ENCODE results near the gene DIAPH2. TPM values are rescaled to one million over a fixed set of nuclear protein-coding genes. Genes with fewer than 3 reads are reported as not detected.

The DIAPH2 gene
- total and polyA plus RNA-seq, 2 of the 13 experiments (the other 11 are each of a cell fraction or from before 2014, with no cell fraction given), result 2.1 to 8.5 TPM

DNA sequence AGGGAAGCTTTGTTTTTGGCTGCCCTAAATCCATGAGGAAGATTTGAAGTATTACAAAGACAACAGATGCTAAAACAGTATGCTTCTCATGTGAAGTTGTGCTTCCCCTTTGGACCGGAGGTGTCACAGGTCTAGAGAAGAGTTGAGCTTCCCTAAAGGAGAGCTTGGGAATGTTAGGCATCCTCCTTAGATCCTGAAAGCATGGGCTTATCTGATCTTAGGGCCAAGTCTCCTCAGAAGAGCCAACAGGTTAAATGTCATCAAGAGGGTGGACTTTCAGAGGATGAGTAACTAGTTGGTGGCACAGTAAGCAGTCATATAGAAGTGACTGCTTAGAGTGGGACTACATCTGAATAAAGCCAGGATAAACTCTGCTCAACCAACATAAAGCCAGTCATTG lies 404.5 kb downstream of the DIAPH2 start:
- H2AFZ ChIP-seq (ENCODE audit: low read length), result no peak overlapping the region
- intact Hi-C loops (cut with micrococcal nuclease; ENCODE audit: unreplicated experiment), result no loop called here
- H3K9me3 ChIP-seq (ENCODE audit: low read length), result no peaks in the 10 kb centered on the region
- H3K27ac ChIP-seq (ENCODE audit: extremely low read length, insufficient read depth, low read length), result no peak overlapping the region
- no peak for FAIRE-seq
- no peaks in the 10 kb centered on the region for H3K36me3 ChIP-seq (replicated peaks in 1 of 2; ENCODE audit: control insufficient read depth in 1 of 2, insufficient read depth in 2 of 2, low read length in 2 of 2)
- no peak for DNase-seq (ENCODE audit: low spot score)
- in situ Hi-C loops (cut with HindIII; ENCODE audit: extremely low pct_ligation_motif_present, low pct_unique_long_range_greater_than_20kb), result no loop called here
- H3K27me3 ChIP-seq (ENCODE audit: control insufficient read depth in 1 of 2, insufficient read depth in 2 of 2, low read length in 2 of 2), result no peaks in the 10 kb centered on the region
- ChIA-PET POLR2A (no interaction called here), CTCF (ENCODE audit: low intra/inter-chr PET ratio, low total read pairs) (no interaction called here)
- TF ChIP-seq, protein P1, sequence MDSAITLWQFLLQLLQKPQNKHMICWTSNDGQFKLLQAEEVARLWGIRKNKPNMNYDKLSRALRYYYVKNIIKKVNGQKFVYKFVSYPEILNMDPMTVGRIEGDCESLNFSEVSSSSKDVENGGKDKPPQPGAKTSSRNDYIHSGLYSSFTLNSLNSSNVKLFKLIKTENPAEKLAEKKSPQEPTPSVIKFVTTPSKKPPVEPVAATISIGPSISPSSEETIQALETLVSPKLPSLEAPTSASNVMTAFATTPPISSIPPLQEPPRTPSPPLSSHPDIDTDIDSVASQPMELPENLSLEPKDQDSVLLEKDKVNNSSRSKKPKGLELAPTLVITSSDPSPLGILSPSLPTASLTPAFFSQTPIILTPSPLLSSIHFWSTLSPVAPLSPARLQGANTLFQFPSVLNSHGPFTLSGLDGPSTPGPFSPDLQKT (CRISPR knock-in tag; IDR thresholded peaks at IDR 0.05; ENCODE audit: borderline replicate concordance), result no peak
- no peak for TF ChIP-seq SMYD3 (CRISPR knock-in tag; IDR thresholded peaks at IDR 0.05)
- no peak for TF ChIP-seq RBM39 (IDR thresholded peaks at IDR 0.05; ENCODE audit: low read depth, low read length, poor library complexity, severe bottlenecking)
- TF ChIP-seq ZNF646 (CRISPR knock-in tag; IDR thresholded peaks at IDR 0.05), result no peak
- no peak for TF ChIP-seq ZNF263 (CRISPR knock-in tag; IDR thresholded peaks at IDR 0.05)
- TF ChIP-seq ZFY (CRISPR knock-in tag; IDR thresholded peaks at IDR 0.05), result no peak
- TF ChIP-seq, protein P2, sequence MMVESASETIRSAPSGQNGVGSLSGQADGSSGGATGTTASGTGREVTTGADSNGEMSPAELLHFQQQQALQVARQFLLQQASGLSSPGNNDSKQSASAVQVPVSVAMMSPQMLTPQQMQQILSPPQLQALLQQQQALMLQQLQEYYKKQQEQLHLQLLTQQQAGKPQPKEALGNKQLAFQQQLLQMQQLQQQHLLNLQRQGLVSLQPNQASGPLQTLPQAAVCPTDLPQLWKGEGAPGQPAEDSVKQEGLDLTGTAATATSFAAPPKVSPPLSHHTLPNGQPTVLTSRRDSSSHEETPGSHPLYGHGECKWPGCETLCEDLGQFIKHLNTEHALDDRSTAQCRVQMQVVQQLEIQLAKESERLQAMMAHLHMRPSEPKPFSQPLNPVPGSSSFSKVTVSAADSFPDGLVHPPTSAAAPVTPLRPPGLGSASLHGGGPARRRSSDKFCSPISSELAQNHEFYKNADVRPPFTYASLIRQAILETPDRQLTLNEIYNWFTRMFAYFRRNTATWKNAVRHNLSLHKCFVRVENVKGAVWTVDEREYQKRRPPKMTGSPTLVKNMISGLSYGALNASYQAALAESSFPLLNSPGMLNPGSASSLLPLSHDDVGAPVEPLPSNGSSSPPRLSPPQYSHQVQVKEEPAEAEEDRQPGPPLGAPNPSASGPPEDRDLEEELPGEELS (CRISPR knock-in tag; IDR thresholded peaks at IDR 0.05), result no peak
- no peak for TF ChIP-seq KDM1A (CRISPR knock-in tag; IDR thresholded peaks at IDR 0.05)
- TF ChIP-seq CENPX (CRISPR knock-in tag; IDR thresholded peaks at IDR 0.05), result no peak
- no peak for TF ChIP-seq ZNF746 (CRISPR knock-in tag; IDR thresholded peaks at IDR 0.05)
- TF ChIP-seq, protein P3, sequence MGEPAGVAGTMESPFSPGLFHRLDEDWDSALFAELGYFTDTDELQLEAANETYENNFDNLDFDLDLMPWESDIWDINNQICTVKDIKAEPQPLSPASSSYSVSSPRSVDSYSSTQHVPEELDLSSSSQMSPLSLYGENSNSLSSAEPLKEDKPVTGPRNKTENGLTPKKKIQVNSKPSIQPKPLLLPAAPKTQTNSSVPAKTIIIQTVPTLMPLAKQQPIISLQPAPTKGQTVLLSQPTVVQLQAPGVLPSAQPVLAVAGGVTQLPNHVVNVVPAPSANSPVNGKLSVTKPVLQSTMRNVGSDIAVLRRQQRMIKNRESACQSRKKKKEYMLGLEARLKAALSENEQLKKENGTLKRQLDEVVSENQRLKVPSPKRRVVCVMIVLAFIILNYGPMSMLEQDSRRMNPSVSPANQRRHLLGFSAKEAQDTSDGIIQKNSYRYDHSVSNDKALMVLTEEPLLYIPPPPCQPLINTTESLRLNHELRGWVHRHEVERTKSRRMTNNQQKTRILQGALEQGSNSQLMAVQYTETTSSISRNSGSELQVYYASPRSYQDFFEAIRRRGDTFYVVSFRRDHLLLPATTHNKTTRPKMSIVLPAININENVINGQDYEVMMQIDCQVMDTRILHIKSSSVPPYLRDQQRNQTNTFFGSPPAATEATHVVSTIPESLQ (CRISPR knock-in tag; conservative IDR thresholded peaks at IDR 0.05), result no peak
- no peak for TF ChIP-seq ZNF329 (CRISPR knock-in tag; IDR thresholded peaks at IDR 0.05; ENCODE audit: low read depth)
- TF ChIP-seq NFYC (CRISPR knock-in tag; IDR thresholded peaks at IDR 0.05), result no peak
- H3K4me2 ChIP-seq (ENCODE audit: low read depth, low read length), result no peak overlapping the region
- no peaks in the 10 kb centered on the region for H4K20me1 ChIP-seq (ENCODE audit: insufficient read depth, low read length)
- no peak for ATAC-seq
- WGBS (ENCODE audit: low lambda C conversion rate), result 100% methylated on average over 1 of the region's 1 CpG
- no peaks in the 10 kb centered on the region for H3K4me1 ChIP-seq (ENCODE audit: insufficient read depth, low read length)
- H3K9ac ChIP-seq (ENCODE audit: insufficient read depth, low read depth, low read length), result no peak overlapping the region
- no TSS peak for BruUV-seq (replicated peaks)
- no peak overlapping the region for H3K4me3 ChIP-seq (replicated peaks in 1 of 3; ENCODE audit: insufficient read depth in 1 of 3, low read depth in 2 of 3, low read length in 3 of 3)
- no peaks in the 10 kb centered on the region for H3K79me2 ChIP-seq (ENCODE audit: insufficient read depth, low read length)

Data from HepG2 (cell line).